D721Med (cell line): ENCODE measurements around the gene CTNNB1.

ENCODE experiments used
- DNase-seq: peaks from one replicate; pipeline ENCODE4 v3.0.0; 2011; ENCODE audit warnings: low spot score; ENCODE audit not compliant: insufficient read length
- FAIRE-seq: peaks from 2 replicates; lab custom pipeline; 2011; peaks lifted over from hg19 to GRCh38; lab: Jason Lieb, UNC
- TF ChIP-seq, protein P1 (sequence below): IDR thresholded peaks from 2 replicates; pipeline ENCODE4 v1.5.1; 2012; ENCODE audit warnings: mild to moderate bottlenecking, control low read depth; ENCODE audit not compliant: insufficient read depth; ENCODE audit errors: missing control alignments

The CTNNB1 gene

DNA sequence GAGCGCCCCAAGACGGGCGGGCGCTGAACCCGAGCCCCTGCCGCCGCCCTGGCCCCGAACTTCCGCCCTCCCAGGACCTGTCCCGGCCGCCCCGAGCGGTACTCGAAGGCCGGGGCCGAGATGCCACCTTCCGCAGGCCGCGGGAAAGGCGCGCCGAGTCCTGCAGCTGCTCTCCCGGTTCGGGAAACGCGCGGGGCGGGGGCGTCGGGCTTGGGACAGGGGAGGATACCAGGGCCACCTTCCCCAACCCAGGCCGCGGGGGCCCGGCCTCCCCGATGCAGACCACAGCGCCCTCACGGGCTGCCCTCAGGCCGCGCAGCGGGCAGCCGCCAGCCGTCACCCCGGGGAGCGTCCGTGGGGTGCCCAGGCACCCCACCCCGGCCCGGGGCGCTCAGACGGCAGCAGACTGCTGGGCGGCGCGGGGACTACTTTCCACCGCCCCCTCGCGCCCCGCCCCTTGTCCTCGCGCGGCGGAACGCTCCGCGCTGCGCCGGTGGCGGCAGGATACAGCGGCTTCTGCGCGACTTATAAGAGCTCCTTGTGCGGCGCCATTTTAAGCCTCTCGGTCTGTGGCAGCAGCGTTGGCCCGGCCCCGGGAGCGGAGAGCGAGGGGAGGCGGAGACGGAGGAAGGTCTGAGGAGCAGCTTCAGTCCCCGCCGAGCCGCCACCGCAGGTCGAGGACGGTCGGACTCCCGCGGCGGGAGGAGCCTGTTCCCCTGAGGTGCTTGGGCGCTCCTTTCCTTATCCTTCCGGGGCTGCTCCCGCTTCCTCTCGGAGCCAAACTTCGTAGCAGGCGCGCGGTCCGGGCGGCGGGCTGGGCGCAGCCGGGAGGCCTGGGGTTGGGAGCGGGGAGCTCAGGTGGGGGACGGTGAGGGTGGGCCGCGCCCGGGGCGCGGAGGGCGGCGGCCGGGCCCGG, at the start of gene CTNNB1:
CTNNB1 (plus strand) TSS at position 556 of the 916 bp plus-strand sequence. CDS start 24,564 bp downstream, outside the sequence.
- TF ChIP-seq, protein P1, sequence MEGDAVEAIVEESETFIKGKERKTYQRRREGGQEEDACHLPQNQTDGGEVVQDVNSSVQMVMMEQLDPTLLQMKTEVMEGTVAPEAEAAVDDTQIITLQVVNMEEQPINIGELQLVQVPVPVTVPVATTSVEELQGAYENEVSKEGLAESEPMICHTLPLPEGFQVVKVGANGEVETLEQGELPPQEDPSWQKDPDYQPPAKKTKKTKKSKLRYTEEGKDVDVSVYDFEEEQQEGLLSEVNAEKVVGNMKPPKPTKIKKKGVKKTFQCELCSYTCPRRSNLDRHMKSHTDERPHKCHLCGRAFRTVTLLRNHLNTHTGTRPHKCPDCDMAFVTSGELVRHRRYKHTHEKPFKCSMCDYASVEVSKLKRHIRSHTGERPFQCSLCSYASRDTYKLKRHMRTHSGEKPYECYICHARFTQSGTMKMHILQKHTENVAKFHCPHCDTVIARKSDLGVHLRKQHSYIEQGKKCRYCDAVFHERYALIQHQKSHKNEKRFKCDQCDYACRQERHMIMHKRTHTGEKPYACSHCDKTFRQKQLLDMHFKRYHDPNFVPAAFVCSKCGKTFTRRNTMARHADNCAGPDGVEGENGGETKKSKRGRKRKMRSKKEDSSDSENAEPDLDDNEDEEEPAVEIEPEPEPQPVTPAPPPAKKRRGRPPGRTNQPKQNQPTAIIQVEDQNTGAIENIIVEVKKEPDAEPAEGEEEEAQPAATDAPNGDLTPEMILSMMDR: no peak
- DNase-seq (peak; percentile 25), FAIRE-seq (no peak)

DNA sequence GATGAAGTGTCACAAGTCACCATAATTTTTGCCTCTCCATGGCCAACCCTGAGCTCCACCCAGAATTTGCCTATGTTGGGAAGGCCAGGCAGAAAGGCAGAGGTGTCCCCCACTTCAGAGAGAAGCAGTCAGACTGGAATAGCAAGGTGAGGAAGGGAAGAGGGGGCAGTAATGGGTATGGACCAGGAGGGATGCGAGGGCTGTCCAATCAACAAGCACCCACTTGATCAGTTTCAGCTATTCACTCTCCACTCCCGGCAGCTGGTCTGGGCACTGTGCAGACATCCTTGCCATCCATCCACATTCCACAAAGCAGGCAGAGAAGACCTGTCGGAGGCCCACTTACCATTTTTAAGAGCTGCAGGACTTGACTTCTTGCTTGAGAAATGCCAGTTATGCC, 43.5 kb upstream of the CTNNB1 start:
- FAIRE-seq (no peak), DNase-seq (no peak)
- TF ChIP-seq, protein P1: no peak

DNA sequence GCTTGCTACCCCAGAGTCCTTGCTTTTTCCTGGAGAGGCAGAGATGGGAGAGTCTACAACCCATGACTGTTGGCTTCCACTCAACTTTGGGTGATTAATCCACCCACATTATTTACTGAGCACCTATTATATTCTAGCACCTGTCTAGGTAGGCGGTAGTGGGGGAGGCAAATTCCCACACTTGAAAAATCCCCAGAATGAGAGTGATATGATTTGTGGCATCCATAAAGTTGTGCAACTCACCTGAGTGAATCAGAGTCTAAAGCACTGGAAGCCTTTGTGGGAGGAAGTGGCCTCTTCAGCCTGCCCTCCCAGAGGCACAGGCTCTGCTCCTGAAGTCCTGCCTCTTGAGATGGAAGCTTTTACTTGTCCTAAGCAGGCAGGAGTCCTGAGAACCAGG, 40.4 kb upstream of the CTNNB1 start:
- TF ChIP-seq, protein P1: no peak
- no peak for FAIRE-seq
- DNase-seq: no peak

DNA sequence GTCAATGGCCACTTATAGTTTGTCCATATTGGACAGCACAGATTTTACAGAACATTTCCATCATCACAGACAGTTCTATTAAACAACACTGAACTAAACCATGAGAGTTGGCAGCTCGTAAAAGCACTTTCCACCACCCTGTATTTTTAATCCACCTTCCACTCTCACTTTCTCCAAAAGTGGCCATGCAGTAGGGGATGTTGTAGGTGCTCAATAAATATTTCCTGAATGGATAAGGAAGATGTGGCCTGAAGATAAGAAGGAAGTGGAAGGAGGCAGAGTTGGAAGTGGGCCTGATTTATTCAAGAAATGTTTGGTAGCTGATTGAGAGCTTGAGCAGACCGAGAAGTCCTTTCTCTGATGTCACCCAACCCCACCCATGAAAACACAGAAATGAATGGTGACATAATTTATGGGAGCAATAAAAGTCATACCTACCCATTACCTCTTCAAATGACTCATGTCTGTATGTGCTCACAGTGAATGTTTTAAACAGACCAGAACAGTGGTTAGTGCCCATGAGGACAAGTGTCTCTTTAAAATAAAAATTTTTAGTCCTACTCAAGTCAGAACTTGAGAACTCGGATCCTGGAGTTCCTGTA, 39.6 kb upstream of the CTNNB1 start:
- no peak for DNase-seq
- FAIRE-seq: no peak
- TF ChIP-seq, protein P1: no peak

DNA sequence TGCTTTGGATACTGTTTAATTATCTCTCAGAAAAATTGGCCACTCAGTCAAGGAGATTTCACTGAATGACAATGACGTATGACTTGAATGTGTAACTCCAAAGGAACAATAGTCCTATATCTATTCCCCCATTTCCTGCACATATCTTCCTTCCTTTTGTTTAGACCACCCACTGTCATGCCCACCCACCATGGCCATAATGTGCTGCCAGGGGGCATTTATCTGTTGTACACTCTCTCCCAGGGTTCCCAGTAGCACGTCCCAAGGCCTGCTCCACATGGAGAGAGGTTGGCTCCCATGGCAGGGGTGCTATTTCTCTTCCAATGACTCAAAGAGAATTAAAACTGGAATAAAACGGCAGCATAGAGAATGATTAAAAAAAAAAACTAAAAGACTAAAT, 36.8 kb upstream of the CTNNB1 start:
- FAIRE-seq (no peak), DNase-seq (no peak)
- TF ChIP-seq, protein P1: no peak

DNA sequence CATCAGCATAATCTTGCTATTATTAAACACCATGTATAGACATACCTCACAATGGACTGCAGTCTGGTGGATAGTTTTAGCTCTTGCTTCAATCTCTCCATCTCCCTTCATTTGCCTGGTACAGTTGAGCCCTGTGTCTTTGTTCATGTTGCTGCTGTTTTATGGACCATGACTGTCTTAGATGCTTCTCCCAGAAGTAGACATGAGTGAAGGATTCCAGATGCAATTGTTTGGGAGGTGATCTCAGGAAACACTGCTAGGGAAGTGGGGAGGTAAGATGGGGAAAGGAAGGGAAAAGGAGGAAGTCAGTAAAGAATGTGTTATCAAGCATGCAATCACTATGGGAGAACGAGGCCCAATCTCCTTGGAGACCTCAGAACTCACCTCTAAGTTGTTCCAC, 36.3 kb upstream of the CTNNB1 start:
- TF ChIP-seq, protein P1: no peak
- DNase-seq: no peak
- no peak for FAIRE-seq
